ENCODE data around the gene TGFBR1. TPM values are rescaled to one million over a fixed set of nuclear protein-coding genes. Genes with fewer than 3 reads are reported as not detected.
"Not testable (repeated sequence)": the region's sequence is repeated elsewhere in the genome, so short reads cannot be mapped to it uniquely, and the experiment has no call there.

Gene TGFBR1
- total RNA-seq, 1 donor from 2014 or later, result 109 TPM

DNA sequence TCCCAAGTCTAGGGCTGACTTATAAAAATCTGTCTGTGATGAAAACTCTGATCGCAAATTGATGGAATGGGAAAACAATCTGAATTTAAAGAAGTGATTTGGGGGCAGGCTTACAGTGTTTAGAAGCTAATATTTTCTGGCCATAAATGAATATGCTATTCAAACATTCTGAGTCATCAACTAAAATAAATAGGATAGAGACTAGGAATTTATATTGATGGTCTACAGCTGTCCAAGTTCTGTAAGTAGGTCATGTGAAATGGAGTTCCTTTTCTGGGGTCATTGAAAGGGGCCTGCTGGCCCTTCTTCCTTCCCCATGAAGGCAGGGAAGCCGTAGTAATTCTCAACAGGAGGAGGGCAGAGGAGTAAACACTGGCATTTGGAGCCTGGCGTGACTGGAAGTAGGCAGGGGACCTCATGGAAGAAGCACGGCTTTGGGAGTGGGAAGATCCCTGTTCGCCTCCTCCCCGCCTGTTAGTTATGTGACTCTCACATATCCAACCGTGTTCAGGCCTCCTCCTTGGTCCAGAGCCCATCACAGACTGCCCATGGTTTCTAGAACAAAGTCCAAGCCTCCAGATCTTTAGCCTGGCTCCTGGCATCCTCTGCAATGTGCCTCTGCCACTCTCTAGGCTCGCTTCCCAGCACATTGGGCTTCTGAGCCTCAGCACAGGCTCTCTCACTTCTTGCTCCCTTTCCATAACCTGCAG is 85.1 kb downstream of the TGFBR1 start:
- DNase-seq, result no peak

DNA sequence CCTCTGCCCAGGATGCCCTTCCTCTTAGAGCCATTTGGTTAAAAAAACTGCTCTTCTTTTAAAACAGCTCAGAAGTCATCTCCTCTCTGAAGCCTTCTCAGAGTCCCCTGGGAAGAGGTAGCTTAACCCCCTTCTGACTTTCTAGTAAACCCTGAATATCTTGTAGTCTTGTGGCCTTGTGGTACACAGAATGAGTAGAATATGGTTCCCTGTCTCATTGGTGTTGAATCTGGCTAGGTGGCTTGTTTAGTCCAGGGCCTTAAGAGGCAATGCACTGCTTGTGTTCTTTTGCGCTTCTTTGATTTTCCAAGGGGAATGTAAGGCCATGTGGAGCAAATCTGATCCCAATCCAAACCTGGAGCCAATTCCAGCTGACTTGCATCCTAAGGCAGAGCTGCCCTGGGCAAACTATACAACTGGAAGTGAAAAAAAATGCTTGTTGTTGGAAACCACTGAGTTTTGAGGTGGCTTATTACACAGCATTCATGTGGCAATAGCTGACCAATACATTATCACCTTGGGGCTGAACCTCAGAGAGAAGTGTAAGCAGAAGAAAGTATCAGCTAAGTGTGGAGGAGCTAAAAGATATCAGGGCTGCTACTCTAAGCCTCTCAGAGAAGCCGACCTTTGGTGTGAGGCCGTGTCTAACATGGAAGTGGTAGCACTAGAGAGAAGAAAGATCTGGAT is 85.8 kb downstream of the TGFBR1 start:
- DNase-seq, result no peak

DNA sequence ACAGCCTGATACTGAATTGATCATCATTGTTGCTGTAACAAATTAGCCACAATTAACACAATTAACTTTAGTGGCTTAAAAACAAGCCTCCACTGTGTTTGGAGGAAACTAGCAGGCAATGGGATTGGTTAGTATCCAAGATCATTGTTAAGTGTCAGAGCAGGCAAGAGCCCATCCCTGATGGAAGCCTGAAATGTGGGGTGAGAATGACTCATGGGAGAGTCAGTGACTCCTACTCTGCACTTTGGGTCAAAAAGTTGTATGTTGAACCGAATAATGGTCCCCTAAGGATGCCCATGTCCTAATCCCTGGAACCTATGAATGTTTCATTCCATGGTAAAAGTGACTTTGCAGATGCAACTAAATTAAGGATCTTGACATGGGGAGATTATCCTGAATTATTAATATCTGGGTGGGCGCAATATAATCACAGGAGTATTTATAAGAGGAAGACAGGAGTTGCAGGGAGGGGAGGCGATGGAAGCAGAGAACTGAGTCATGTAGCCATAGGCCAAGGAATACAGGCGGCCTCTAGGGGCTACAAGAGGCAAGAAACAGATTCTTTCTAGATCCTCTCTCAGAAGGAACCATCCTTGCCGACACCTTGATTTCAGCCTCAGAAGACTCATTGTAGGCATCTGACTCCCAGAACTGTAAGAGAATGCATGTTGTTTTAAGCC is 88.0 kb downstream of the TGFBR1 start:
- no peak for DNase-seq

DNA sequence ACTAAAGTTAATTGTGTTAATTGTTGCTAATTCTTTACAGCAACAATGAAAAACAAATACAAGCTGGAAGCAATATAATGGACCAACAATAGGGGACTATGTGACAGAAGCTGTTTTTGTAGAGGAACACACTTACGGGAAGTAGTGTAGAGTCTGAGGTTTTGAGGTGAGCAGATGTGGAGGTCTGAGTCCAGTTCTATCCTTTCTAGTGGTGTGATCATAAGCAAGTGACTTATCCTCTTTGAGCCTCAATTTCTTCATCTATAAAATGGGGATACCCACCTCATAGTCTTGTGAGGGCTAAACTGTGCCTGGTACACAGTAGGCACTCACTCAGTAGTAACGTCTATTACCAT is 88.5 kb downstream of the TGFBR1 start:
- DNase-seq, result no peak

GRCh38 chr9:99196484-99196883 is 91.6 kb downstream of the TGFBR1 start:
- DNase-seq, result not testable (repeated sequence)

- no peak for DNase-seq
Measured at GRCh38 chr9:99197124-99197630, 92.3 kb downstream of the TGFBR1 start.

- DNase-seq, result no peak
Measured at GRCh38 chr9:99197987-99198386, 93.1 kb downstream of the TGFBR1 start.

DNA sequence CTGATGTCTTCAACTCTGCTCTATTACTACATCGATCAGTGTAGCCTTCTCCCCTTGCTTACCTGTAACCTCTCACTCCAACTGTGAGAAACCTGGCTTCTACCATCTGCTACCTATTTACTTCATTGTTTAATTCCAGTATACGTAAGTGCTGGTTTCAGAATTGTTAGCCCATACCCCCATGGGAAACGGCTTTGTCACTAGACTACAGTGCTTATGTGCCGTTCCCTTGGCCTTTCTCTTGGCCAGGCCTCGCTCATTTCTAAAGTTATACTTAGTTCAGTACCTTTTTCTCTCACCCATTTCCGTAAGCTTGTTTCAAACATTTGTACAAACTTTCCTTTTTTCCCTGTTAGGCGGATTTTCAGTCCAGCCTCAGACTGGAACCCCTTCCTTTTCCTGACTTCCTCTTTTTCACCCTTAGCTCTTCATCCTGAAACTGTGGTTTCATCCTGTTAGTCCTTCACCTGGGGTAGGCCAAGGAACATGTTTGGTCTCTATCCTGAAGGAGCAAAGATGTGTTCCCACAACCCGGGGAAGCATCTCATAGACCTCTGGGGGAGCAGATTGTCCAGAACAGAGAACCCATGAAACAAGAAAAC is 95.1 kb downstream of the TGFBR1 start:
- DNase-seq, result no peak

DNA sequence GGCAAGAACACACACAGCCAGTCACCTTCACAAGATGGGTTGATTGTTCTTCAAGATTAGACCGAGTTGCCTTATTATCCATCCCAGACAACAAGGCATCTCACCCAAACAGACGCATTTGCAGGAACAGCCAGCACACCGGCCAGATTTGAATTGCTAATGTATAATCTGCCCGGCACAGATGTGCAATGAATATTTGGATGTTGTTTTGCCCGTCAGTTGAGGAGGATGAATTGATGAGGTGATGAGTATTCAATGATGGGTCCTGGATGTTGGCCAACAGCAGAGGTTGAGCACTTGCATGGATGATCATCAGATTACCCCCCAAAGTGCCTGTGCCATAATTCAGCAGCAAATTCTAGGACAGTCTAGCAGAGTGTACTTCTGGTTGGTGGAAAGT is 96.7 kb downstream of the TGFBR1 start:
- DNase-seq, result no peak

Small RNAs within 50 kb of the gene (small RNA-seq; reads per million reads assigned to genes)
- gene RN7SL794P, result not detected
- not detected for gene RNA5SP290

Other genes starting within 250 kb of the TGFBR1 start
- 12.5 TPM for gene COL15A1, start 161.2 kb upstream of the TGFBR1 start, total RNA-seq
- 25.0 TPM for gene ALG2, start 116.8 kb downstream of the TGFBR1 start, total RNA-seq
- gene SEC61B, start 117.2 kb downstream of the TGFBR1 start, total RNA-seq, result 32.3 TPM